Stimulated activated naive CD8-positive, alpha-beta T cell treated with anti-CD3 and anti-CD28 coated beads, Interleukin-15, Interleukin-2, amounts not matched to agents 100 ng/mL and 50 ng/mL, for 24 hours (primary cell): ENCODE measurements around the gene ZNF773.
"Not testable (repeated sequence)": the region's sequence is repeated elsewhere in the genome, so short reads cannot be mapped to it uniquely, and the experiment has no call there.

ENCODE experiments used
- H3K27ac Mint-ChIP-seq: one replicate; pipeline ENCODE4 v1.8.0; 2021; ENCODE audit warnings: mild to moderate bottlenecking, mixed read lengths
- H3K27me3 Mint-ChIP-seq: one replicate; pipeline ENCODE4 v1.8.0; 2021; ENCODE audit warnings: mixed read lengths
- H3K36me3 Mint-ChIP-seq: one replicate; pipeline ENCODE4 v1.8.0; 2021; ENCODE audit warnings: low read depth, mixed read lengths
- H3K4me1 Mint-ChIP-seq: one replicate; pipeline ENCODE4 v1.8.0; 2021; ENCODE audit warnings: low read depth, mixed read lengths
- H3K4me3 Mint-ChIP-seq: one replicate; pipeline ENCODE4 v1.8.0; 2021; ENCODE audit warnings: mild to moderate bottlenecking, mixed read lengths
- H3K9me3 Mint-ChIP-seq: one replicate; pipeline ENCODE4 v1.8.0; 2021; ENCODE audit warnings: mixed read lengths

The ZNF773 gene

DNA sequence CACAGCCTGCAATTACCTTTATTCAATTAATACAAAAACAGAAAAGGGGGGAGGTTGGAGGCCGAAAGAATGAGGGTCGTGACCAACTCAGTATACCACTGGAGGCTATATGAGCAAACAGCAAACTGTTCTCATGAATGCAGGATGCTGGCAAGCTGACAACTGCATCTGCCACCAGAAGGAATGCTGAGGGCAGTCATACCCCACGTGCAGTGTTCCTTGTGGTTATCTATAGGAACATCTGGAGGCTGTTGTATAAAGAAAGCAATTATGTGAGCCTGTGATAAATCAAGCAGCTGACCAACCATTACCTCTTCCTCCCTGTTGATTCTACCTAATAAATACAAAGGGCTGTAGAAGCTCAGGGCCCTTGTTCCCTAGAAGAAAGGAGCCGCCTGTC lies 18.3 kb downstream of the ZNF773 start:
- not testable (repeated sequence) for H3K27ac Mint-ChIP-seq, H3K4me1 Mint-ChIP-seq, H3K27me3 Mint-ChIP-seq, H3K4me3 Mint-ChIP-seq
- Mint-ChIP-seq H3K36me3 (peaks cover 61% of the 10 kb centered on the region), H3K9me3 (peaks cover 40% of the 10 kb centered on the region)

DNA sequence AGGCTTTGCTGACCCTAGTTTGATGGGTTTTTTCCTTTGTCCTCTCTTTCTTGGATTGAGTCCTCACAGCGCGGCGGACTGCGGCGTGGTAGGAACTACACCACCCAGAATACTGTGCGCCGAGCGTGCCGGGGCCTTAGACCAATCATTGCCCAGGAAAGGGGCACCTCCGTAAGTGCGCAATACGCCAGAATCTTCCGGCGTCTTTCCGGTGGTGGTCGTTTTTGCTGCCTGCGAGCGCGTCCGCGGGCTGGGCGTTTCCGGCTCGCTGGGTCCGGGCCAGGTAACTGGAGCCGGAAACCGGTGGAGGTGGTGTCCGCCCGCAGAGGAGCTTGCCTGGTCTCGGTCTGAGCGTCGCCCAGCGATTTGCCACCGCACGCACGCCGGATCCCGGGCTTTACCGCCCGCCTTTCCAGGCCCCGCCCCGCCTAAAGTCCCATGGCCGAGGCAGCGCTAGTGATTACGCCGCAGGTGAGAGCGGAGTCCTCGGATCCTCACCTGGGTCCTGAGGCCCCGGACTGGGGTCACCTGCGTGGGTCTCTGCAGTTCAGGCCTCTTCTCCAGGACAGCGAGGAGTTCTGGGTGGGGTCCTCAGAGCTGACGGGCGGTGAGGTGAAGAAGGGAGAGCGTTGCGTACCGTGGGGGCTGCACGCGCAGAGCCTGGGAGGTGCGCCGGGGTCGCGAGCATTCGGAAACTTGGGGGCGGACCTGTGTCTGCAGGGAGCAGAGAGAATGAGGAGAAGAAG lies 27.6 kb downstream of the ZNF773 start, which contains the start of gene ZNF549:
TSS of gene ZNF549 (plus strand) at position 221 of the 746 bp plus-strand sequence. CDS start at position 439, 218 bp downstream.
- Mint-ChIP-seq H3K36me3 (peaks cover 54% of the 10 kb centered on the region), H3K27me3 (no peaks in the 10 kb centered on the region), H3K9me3 (peaks cover 37% of the 10 kb centered on the region), H3K4me3 (peak within 1 kb of the TSS; percentile 87), H3K4me1 (peaks cover 18% of the 10 kb centered on the region), H3K27ac (peak within 1 kb of the TSS; percentile 76)

DNA sequence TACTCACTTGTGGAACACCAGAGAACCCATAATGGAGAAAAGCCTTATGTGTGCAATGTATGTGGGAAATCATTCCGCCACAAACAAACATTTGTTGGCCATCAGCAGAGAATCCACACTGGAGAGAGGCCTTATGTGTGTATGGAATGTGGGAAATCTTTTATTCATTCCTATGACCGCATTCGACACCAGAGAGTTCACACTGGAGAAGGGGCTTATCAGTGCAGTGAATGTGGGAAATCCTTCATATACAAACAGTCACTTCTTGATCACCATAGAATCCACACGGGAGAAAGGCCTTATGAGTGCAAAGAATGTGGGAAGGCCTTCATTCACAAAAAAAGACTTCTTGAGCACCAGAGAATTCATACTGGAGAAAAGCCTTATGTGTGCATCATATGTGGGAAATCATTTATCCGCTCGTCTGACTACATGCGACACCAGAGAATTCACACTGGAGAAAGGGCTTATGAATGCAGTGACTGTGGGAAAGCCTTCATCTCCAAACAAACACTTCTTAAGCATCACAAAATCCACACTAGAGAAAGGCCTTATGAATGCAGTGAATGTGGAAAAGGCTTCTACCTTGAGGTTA lies 38.3 kb downstream of the ZNF773 start:
- H3K9me3 Mint-ChIP-seq: peaks cover 70% of the 10 kb centered on the region
- peaks cover 98% of the 10 kb centered on the region for H3K36me3 Mint-ChIP-seq
- no peaks in the 10 kb centered on the region for H3K27me3 Mint-ChIP-seq
- H3K27ac Mint-ChIP-seq: no peak overlapping the region
- no peaks in the 10 kb centered on the region for H3K4me1 Mint-ChIP-seq
- no peak overlapping the region for H3K4me3 Mint-ChIP-seq

DNA sequence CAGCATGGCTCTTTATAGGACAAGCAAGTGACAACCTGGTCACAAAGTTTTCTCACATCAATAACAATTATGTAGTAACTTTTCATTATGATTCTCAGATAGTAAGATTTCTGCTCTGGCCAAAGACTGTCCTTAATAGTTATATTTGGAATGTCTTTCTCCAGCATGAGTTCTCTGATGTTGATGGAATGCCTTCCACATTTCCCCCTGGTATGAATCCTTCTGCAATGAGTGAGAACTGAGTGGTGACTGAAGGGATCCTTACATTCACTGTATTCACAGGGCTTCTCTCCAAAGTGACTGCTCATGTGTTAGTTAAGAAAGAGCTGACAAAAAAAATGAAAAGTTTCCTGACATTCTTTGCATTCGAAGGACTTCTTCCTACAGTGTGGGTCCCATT lies 46.8 kb downstream of the ZNF773 start:
- Mint-ChIP-seq H3K27me3 (no peaks in the 10 kb centered on the region), H3K9me3 (peaks cover 65% of the 10 kb centered on the region), H3K36me3 (peaks cover 100% of the 10 kb centered on the region), H3K4me3 (no peak overlapping the region), H3K4me1 (no peaks in the 10 kb centered on the region), H3K27ac (no peak overlapping the region)

DNA sequence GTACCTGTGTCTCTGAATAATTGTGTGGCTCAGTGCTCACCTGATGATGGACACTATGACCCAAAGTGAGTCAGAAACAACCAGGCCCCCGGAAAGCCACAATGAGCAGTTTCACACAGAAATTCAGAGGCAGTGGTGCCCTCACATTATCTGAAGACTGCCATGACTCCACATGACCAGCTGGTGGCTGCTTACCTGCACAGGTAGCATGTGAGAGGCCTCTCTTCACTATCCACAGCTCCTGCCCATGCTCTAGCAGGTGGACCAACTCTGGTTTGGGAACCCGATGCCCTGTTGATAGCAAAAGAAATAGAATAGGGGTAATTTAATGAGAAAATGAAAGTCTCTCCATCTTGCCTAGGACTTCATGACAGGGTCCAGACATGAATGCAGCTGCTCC lies 52.7 kb downstream of the ZNF773 start:
- H3K4me3 Mint-ChIP-seq: no peak overlapping the region
- H3K9me3 Mint-ChIP-seq: peaks cover 53% of the 10 kb centered on the region
- H3K27me3 Mint-ChIP-seq: no peaks in the 10 kb centered on the region
- peaks cover 100% of the 10 kb centered on the region for H3K36me3 Mint-ChIP-seq
- peaks cover 3% of the 10 kb centered on the region for H3K4me1 Mint-ChIP-seq
- no peak overlapping the region for H3K27ac Mint-ChIP-seq

DNA sequence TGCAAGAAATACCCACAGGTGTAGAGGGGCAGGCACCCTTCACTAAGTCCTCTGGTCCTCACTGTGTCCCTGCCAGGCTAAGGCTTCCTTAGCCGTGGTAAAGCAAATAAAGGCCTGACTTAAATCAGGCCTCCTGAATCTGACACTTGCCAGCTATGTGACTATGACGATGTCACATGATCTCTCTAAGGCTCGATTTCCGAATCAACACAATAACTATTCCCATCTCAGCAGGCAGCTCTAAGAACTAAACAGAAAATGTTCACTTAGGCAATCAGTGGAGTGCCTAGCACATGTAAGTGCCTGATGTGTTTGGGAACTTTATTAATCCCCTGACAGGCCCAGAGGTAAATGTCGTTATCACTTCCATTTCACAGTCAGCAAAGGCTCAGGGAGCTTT lies 57.9 kb downstream of the ZNF773 start:
- H3K4me1 Mint-ChIP-seq: peaks cover 37% of the 10 kb centered on the region
- H3K27ac Mint-ChIP-seq: no peak overlapping the region
- peaks cover 8% of the 10 kb centered on the region for H3K27me3 Mint-ChIP-seq
- peaks cover 74% of the 10 kb centered on the region for H3K36me3 Mint-ChIP-seq
- H3K9me3 Mint-ChIP-seq: peaks cover 27% of the 10 kb centered on the region
- no peak overlapping the region for H3K4me3 Mint-ChIP-seq
